Naive thymus-derived CD8-positive, alpha-beta T cell (primary cell): ENCODE results near the gene NBEAL1. TPM values are rescaled to one million over a fixed set of nuclear protein-coding genes. Genes with fewer than 3 reads are reported as not detected.
"Not testable (repeated sequence)": the region's sequence is repeated elsewhere in the genome, so short reads cannot be mapped to it uniquely, and the experiment has no call there.

Experiments used
- ATAC-seq, 2 donors: fragments of 150-1000 bp; cut with Tn5 transposase in 1 of 2; sonication (Bioruptor Pico), chemical (Tn5 transposase) in 1 of 2; 1 replicate in 1 of 2; 2 replicates in 1 of 2; pipeline ENCODE4 v1.10.0; 2021; ENCODE audit warnings: mild to moderate bottlenecking in 2 of 2, moderate library complexity in 2 of 2
- POLR2A ChIA-PET: fragments of 350-600 bp; sonication (Branson Sonifier 250); formaldehyde crosslinking; loops from one replicate; lab custom pipeline; 2021; ENCODE audit warnings: antibody characterized with exemption; lab: Charles Lee
- DNase-seq, 10 donors: peaks; one replicate each; pipeline versions ENCODE4 v3.0.0 to v3.0.0-alpha.2; 2020 to 2022
- H3K27ac Mint-ChIP-seq, 10 donors: one replicate each; pipeline ENCODE4 v1.8.0; 2020 to 2022; ENCODE audit warnings: mild to moderate bottlenecking in 10 of 10, mixed read lengths in 10 of 10, moderate library complexity in 4 of 10, inconsistent platforms in 1 of 10
- H3K27me3 Mint-ChIP-seq, 5 donors: one replicate each; pipeline ENCODE4 v1.8.0; 2021 to 2022; ENCODE audit warnings: mixed read lengths in 5 of 5
- H3K36me3 Mint-ChIP-seq, 3 donors: one replicate each; pipeline ENCODE4 v1.8.0; 2020 to 2022; ENCODE audit warnings: mixed read lengths in 3 of 3, mild to moderate bottlenecking in 2 of 3, inconsistent platforms in 1 of 3
- H3K4me1 Mint-ChIP-seq, 4 donors: one replicate each; pipeline ENCODE4 v1.8.0; 2021 to 2022; ENCODE audit warnings: mixed read lengths in 4 of 4
- H3K4me3 Mint-ChIP-seq, 10 donors: one replicate each; pipeline ENCODE4 v1.8.0; 2020 to 2022; ENCODE audit warnings: mild to moderate bottlenecking in 10 of 10, mixed read lengths in 10 of 10, moderate library complexity in 6 of 10, inconsistent platforms in 1 of 10
- H3K9me3 Mint-ChIP-seq, 9 donors: one replicate each; pipeline ENCODE4 v1.8.0; 2020 to 2022; ENCODE audit warnings: mixed read lengths in 9 of 9, mild to moderate bottlenecking in 3 of 9, inconsistent platforms in 1 of 9, moderate library complexity in 1 of 9
- polyA plus RNA-seq, 3 donors: library from polyadenylated mRNA; unstranded; fragments of 300-500 nt; fragmentation: Illumina TruSeq; gene quantifications; one replicate each; pipeline ENCODE4 v1.2.3, GENCODE V29; 2021
- total RNA-seq, 8 experiments: library from RNA in 2 of 8; stranded (reverse) in 2 of 8; gene quantifications; one replicate each; pipeline ENCODE4 v1.2.3 and lab custom pipeline; 2021 to 2026

NBEAL1 gene
- total and polyA plus RNA-seq, 5 experiments from 2014 or later, result 7.5 to 18.4 (median 8.6) TPM

DNA sequence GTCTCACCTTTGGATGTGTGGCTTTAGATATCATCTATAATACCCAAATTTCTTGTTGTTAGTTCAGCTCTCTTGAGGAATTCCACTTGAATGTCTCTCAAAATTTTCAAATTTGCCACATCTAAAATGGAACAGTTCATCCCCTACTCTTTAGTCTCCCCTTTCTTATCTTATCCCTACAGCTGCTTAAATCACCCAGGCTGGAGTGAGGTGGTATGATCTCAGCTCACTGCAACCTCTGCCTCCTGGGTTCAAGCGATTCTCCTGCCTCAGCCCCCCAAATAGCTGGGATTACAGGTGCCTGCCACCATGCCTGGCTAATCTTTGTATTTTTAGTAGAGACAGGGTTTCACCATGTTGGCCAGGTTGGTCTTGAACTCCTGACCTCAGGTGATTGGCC, 71.7 kb downstream of the NBEAL1 start:
- peaks cover 0 to 50% (median 28%) of the 10 kb centered on the region in 3 donors for H3K36me3 Mint-ChIP-seq
- H3K9me3 Mint-ChIP-seq, H3K27me3 Mint-ChIP-seq, DNase-seq, ATAC-seq, POLR2A ChIA-PET, H3K4me3 Mint-ChIP-seq, H3K4me1 Mint-ChIP-seq, H3K27ac Mint-ChIP-seq: not testable (repeated sequence)

DNA sequence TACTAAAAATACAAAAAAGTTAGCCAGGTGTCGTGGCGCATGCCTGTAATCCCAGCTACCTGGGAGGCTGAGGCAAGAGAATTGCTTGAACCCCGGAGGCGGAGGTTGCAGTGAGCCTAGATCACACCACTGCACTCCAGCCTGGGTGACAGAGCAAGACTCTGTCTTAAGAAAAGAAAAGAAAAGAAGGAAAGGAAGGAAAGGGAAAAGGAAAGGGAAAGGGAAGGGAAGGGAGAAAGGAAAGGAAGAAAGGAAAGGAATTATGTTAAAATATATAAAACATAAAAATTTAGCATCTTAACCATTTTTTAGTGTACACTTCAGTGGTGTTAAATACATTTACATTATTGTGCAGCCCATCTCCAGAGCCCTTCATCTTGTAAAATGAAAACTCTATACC, 76.0 kb downstream of the NBEAL1 start:
- peaks cover 0 to 32% (median 16%) of the 10 kb centered on the region in 3 donors for H3K36me3 Mint-ChIP-seq
- H3K27me3 Mint-ChIP-seq, DNase-seq, H3K4me1 Mint-ChIP-seq, ATAC-seq, POLR2A ChIA-PET, H3K27ac Mint-ChIP-seq, H3K9me3 Mint-ChIP-seq, H3K4me3 Mint-ChIP-seq: not testable (repeated sequence)

DNA sequence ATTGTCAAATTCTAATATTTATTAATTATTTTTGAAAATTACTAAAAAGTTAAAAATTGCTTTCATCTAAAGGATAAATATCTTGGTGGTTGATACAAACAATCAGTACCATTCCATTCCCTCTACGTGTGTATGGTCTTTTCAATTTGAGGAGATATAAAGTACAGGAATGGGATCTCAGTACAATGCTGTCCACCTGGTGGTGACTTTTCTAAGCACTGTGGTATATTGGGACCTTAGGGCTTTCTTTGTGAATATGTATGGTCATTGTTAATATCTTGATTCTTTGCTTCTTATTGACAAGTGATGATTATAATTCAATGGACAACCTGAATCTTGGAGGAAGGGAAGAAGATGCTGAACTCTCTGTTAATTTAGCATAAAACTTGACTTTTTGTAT, 83.1 kb downstream of the NBEAL1 start:
- POLR2A ChIA-PET, result no interaction called here
- no peak for DNase-seq
- H3K27me3 Mint-ChIP-seq, result no peaks in the 10 kb centered on the region

DNA sequence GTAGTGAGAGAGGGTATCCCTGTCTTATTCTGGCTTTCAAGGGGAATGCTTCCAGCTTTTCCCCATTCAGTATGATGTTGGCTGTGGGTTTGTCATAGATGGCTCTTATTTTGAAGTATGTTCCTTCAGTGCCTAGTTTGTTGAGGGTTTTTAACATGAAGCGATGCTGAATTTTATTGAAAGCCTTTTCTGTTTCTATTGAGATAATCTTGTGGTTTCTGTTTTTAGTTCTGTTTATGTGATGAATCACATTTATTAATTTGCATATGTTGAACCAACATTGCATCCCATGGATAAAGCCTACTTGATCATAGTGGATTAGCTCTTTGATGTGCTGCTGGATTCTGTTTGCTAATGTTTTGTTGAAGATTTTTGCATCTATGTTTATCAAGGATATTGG, 87.7 kb downstream of the NBEAL1 start:
- H3K36me3 Mint-ChIP-seq, result peaks cover 38 to 53% (median 39%) of the 10 kb centered on the region in 3 donors
- POLR2A ChIA-PET, H3K27me3 Mint-ChIP-seq, H3K4me1 Mint-ChIP-seq, DNase-seq, H3K4me3 Mint-ChIP-seq, ATAC-seq: not testable (repeated sequence)
- peaks cover 0 to 33% (median 26%) of the 10 kb centered on the region in 9 donors for H3K9me3 Mint-ChIP-seq
- H3K27ac Mint-ChIP-seq, result peak overlapping the region in 1 of 10 donors; percentile 46

More for the DNA sequence above, 83.1 kb downstream of the NBEAL1 start:
- ATAC-seq, result no peak
- Mint-ChIP-seq H3K9me3 (peaks cover 0 to 9% (median 7%) of the 10 kb centered on the region in 9 donors), H3K4me1 (no peaks in the 10 kb centered on the region), H3K27ac (no peak overlapping the region), H3K36me3 (peaks cover 15 to 32% (median 26%) of the 10 kb centered on the region in 3 donors), H3K4me3 (no peak overlapping the region)

DNA sequence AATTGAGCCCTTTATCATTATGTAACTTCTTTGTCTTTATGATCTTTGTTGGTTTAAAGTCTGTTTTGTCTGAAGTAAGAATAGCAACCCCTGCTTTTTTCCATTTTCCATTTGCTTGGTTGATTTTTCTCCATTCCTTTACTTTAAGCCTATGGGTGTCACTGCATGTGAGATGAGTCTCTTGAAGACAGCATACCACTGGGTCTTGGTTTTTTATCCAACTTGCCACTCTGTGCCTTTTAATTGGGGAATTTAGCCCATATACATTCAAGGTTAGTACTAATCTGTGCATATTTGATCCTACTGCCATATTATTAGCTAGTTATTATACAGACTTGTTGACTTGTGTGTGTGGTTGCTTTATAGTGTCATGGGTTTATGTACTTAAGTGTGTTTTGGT, 89.6 kb downstream of the NBEAL1 start:
- Mint-ChIP-seq H3K36me3 (peaks cover 38 to 63% (median 47%) of the 10 kb centered on the region in 3 donors), H3K27ac (no peak overlapping the region), H3K9me3 (peaks cover 0 to 33% (median 26%) of the 10 kb centered on the region in 9 donors), H3K4me1 (no peaks in the 10 kb centered on the region), H3K4me3 (no peak overlapping the region), H3K27me3 (no peaks in the 10 kb centered on the region)
- no peak for ATAC-seq
- DNase-seq, result no peak
- POLR2A ChIA-PET, result no interaction called here

DNA sequence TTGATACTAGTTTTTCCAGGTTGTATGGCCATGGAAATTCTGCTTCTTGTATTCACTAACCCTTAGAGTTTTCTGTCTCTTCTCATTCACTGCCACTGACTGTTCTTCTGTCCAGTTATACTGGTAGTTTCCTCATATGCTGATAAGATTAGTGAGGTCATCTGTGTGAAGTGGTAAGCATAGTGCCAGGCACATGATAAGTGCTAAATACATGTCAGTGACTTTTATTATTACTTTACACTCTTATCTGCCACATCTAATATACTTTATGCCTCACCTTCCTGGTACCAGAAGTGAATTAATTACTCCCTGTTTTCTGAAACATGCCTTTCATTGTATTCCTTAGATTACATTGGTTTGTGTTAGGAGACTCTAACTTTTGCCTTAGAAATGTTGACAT, 91.3 kb downstream of the NBEAL1 start:
- no peaks in the 10 kb centered on the region for H3K27me3 Mint-ChIP-seq
- H3K4me3 Mint-ChIP-seq, result no peak overlapping the region
- ATAC-seq, result no peak
- H3K27ac Mint-ChIP-seq, result no peak overlapping the region
- POLR2A ChIA-PET, result no interaction called here
- H3K9me3 Mint-ChIP-seq, result peaks cover 0 to 33% (median 26%) of the 10 kb centered on the region in 9 donors
- H3K4me1 Mint-ChIP-seq, result peaks cover 0 to 7% (median 2%) of the 10 kb centered on the region in 4 donors
- no peak for DNase-seq
- peaks cover 35 to 58% (median 40%) of the 10 kb centered on the region in 3 donors for H3K36me3 Mint-ChIP-seq

DNA sequence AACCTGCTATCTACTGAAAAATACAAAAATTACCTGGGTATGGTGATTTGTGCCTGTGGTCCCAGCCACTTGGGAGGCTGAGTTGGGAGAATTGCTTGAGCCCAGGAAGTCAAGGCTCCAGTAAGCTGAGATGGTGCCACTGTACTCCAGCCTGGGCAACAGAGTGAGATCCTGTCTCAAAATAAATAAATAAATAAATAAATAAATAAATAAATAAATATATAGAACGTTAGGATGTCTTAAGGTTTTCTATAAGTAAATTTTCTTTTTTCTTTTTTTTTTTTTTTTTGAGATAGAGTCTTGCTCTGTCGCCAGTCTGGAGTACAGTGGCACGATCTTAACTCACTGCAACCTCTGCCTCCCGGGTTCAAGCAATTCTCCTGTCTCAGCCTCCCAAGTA, 95.8 kb downstream of the NBEAL1 start:
- H3K4me1 Mint-ChIP-seq, H3K4me3 Mint-ChIP-seq, H3K27me3 Mint-ChIP-seq, H3K27ac Mint-ChIP-seq, H3K9me3 Mint-ChIP-seq, POLR2A ChIA-PET, DNase-seq, ATAC-seq: not testable (repeated sequence)
- H3K36me3 Mint-ChIP-seq, result peaks cover 15 to 37% (median 36%) of the 10 kb centered on the region in 3 donors

DNA sequence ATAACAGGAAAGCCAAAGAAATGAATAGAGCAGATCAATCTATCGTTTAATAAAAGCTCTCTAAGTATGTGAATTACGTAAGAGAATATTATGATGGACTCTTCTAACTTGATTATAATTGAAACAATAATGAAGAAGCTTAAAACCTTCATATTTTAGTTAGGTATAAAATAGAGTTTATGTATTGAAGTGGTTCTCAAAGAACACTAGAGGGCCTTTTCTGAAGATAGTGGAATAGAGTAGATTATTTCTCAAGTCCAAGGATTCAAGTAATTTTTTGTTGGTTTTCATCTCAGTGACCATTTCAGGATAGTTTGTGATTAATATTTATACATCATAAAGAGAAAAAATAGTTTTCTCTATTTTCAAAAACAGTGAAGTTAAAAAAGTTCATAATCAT, 97.7 kb downstream of the NBEAL1 start:
- Mint-ChIP-seq H3K9me3 (no peaks in the 10 kb centered on the region), H3K27ac (no peak overlapping the region), H3K4me1 (peaks cover 0 to 7% (median 2%) of the 10 kb centered on the region in 4 donors), H3K27me3 (no peaks in the 10 kb centered on the region), H3K4me3 (no peak overlapping the region), H3K36me3 (peaks cover 9 to 44% (median 26%) of the 10 kb centered on the region in 3 donors)
- DNase-seq, result no peak
- ATAC-seq, result no peak
- POLR2A ChIA-PET, result no interaction called here

DNA sequence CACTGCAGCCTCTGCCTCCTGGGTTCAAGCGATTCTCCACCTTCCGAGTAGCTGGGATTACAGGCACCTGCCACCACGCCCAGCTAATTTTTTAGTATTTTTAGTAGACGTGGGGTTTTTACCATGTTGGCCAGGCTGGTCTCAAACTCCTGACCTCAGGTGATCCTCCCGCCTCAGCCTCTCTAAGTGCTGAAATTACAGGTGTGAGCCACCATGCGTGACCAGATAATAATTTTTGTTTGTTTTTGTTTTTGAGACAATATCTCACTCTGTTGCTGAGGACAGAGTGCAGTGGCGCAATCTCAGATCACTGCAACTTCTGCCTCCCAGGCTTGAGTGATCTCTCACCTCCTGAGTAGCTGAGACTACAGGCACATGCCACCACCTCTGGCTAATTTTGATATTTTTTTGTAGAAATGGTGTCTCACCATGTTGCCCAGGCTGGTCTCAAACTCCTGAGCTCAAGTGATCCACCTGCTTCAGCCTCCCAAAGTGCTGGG, 100.6 kb downstream of the NBEAL1 start:
- ATAC-seq, H3K27ac Mint-ChIP-seq, POLR2A ChIA-PET: not testable (repeated sequence)

DNA sequence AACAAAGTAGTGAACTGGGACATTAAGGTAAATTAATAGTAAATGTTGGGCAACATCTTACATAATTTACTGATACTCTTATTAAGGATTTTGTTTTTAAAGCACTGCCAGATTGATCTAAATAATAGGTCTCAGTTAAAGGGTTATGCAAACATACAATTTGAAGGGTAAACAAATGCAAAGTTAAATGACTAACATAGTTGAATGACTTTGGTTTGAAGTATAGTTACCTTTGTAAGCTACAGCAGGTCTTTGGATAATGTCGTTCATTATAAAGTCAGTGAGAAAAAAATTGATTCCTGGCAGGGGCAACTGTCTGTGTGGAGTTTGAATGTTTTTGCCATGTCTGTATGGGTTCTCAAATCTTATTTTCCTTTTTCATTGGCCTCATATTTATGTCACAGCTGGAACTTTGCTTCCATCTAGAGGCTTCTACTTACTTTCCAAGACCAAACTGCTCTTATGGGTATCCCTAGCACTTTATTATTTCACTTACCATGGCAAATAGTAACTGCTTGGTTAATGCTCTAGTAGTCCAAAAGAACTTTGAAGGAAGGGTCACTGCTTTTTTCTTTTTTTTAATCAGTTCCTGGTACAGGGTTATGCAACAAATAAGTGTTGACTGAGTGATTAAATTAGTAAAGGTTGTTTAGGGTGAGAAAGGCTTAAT, 107.8 kb downstream of the NBEAL1 start:
- ATAC-seq (no peak), DNase-seq (no peak)
- POLR2A ChIA-PET, result no interaction called here
- H3K9me3 Mint-ChIP-seq, result no peaks in the 10 kb centered on the region
- no peak overlapping the region for H3K4me3 Mint-ChIP-seq
- peaks cover 0 to 35% (median 13%) of the 10 kb centered on the region in 3 donors for H3K36me3 Mint-ChIP-seq
- H3K27me3 Mint-ChIP-seq, result no peaks in the 10 kb centered on the region
- no peaks in the 10 kb centered on the region for H3K4me1 Mint-ChIP-seq
- no peak overlapping the region for H3K27ac Mint-ChIP-seq

More for the DNA sequence above, 100.6 kb downstream of the NBEAL1 start:
- not testable (repeated sequence) for H3K27me3 Mint-ChIP-seq, H3K9me3 Mint-ChIP-seq, DNase-seq, H3K4me1 Mint-ChIP-seq, H3K4me3 Mint-ChIP-seq
- peaks cover 9 to 43% (median 20%) of the 10 kb centered on the region in 3 donors for H3K36me3 Mint-ChIP-seq

DNA sequence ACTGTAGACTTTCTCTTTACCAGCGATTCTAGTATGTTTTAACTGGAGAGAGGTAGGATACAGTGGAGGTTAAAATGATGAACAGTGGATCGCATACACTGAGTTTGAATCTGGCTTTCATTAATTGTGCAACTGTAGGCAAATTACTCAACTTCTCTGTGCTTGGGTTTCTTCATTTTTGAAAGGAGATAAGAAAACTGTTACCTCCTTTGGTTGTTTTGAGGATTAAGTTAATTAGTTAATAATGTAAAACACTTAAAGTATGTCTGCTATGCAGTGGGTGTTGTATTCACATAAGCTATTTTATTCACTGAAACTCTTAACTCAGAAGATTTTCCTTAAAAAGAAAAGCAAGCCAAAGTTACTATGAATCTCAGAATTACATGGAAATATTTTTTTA, 112.3 kb downstream of the NBEAL1 start:
- ATAC-seq (no peak), DNase-seq (no peak)
- Mint-ChIP-seq H3K9me3 (no peaks in the 10 kb centered on the region), H3K4me1 (no peaks in the 10 kb centered on the region), H3K27me3 (no peaks in the 10 kb centered on the region), H3K36me3 (peaks cover 0 to 49% (median 15%) of the 10 kb centered on the region in 3 donors), H3K27ac (no peak overlapping the region), H3K4me3 (no peak overlapping the region)
- POLR2A ChIA-PET, result no interaction called here

DNA sequence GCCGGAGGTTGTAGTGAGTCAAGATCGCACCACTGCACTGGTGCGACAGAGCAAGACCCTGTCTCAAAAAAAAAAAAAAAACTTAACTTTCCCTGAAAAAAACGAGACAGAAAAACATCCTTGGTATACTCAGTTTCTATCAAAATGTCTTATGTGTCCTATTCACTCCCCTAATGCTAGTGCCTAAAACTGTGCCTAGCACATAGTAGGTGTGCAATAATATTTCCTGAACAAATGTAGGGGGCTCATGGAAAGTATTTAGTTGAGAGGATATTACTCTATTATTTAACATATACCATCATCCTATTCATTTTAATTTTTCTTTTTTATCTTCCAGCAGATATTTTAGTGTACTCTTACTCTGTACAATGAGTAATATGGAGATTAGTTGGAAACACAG, 120.4 kb downstream of the NBEAL1 start:
- Mint-ChIP-seq H3K27ac (no peak overlapping the region), H3K27me3 (no peaks in the 10 kb centered on the region), H3K4me1 (no peaks in the 10 kb centered on the region), H3K9me3 (no peaks in the 10 kb centered on the region), H3K36me3 (peaks cover 0 to 30% (median 7%) of the 10 kb centered on the region in 3 donors), H3K4me3 (no peak overlapping the region)
- ATAC-seq (no peak), DNase-seq (no peak)
- POLR2A ChIA-PET, result no interaction called here

DNA sequence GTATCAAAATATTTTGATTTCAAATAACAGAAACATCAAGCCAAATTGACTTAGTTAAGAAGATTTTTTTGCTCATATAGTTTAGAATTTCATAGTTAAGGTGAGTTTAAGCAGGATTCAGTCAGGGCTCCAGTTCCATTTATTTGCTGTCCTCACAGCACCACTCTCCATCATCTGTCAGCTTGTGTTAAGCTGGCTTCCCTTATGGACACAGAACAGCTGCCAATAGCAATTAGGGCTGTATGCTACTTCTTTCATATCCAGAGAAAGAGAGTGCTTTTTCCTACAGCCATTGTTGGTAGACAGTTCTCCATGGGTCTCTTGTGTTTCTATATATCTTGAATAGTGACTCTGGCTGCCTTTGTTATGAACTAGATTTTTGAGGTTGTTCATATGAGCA, 128.7 kb downstream of the NBEAL1 start:
- Mint-ChIP-seq H3K27me3 (no peaks in the 10 kb centered on the region), H3K36me3 (peaks cover 0 to 18% (median 4%) of the 10 kb centered on the region in 3 donors), H3K9me3 (no peaks in the 10 kb centered on the region), H3K4me3 (no peak overlapping the region), H3K27ac (no peak overlapping the region), H3K4me1 (no peaks in the 10 kb centered on the region)
- ATAC-seq (no peak), DNase-seq (no peak)
- POLR2A ChIA-PET, result no interaction called here
